ENCODE data around the gene TTC16.

The TTC16 gene

DNA sequence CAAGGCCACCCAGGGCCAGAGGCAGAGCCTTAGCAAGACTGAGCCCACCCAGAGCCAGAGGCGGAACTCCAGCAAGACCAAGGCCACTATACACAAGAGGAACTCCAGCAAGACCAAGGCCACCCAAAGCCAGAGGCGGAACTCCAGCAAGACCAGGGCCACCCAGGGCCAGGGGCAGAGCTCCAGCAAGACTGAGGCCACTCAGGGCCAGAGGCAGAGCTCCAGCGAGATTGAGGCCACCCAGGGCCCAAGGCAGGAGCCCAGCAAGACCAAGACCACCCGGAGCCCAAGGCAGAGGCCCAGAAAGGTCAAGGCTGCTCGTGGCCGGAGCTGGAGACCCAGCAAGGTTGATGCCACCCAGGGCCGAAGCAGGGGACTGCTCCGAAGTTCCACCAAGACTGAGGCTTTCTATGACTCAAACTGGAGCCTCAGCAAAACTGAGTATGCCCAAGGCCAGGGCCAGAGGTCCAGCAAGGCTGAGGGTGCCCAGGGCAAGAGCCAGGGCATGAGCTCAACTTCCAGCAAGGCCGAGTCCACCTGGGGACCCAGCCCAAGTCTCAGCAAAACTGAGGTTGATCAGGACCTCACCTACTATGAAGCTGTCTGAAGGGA lies 15.0 kb downstream of the TTC16 start:
- no CpG with 5 or more reads among the region's 9 CpGs for whole genome bisulfite sequencing (ENCODE audit: extremely low coverage, insufficient coverage, low lambda C conversion rate)

DNA sequence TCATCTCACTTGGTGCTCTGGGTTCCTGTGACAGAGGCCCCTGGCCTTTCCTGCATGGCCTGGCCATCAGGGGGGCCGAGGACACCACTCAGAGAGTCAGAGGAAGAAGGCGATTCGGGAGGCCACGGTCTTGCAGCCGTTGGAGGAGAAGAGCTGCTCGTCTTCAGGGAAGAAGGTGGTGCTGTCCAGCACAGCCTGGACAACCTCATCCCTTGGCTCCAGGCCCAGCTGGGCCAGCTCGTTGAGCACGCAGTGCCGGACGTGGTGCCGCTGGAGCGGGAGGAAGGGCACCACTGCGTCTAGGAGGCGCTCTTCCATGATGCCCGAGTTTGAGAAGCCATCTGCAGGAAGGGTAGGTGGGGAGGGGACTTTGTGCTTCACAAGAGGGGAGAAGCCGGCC lies 16.1 kb downstream of the TTC16 start:
- Histone ChIP-seq H3K27ac (ENCODE audit: low read depth, low read length) (no peak overlapping the region), H2AK5ac (ENCODE audit: low read length) (no peak overlapping the region), H3K4me2 (ENCODE audit: low read length) (no peak overlapping the region), H3K36me3 (ENCODE audit: control insufficient read depth, insufficient read depth, low read length) (no peaks in the 10 kb centered on the region), H3K23ac (ENCODE audit: low read length) (no peak overlapping the region), H3K79me1 (ENCODE audit: low read length) (no peaks in the 10 kb centered on the region), H4K8ac (ENCODE audit: low read depth, low read length) (no peak overlapping the region), H3K18ac (ENCODE audit: low read length) (no peak overlapping the region), H3K56ac (ENCODE audit: low read length) (no peak overlapping the region), H3K79me2 (ENCODE audit: control insufficient read depth, insufficient read depth, low read length) (no peaks in the 10 kb centered on the region), H3K4me1 (ENCODE audit: control insufficient read depth, low read depth, low read length) (no peaks in the 10 kb centered on the region), H3K27me3 (ENCODE audit: insufficient read depth, low read length, poor library complexity) (no peaks in the 10 kb centered on the region), H4K5ac (ENCODE audit: low read length) (no peak overlapping the region), H3K9ac (ENCODE audit: low read length) (no peak overlapping the region), H3K4me3 (ENCODE audit: low read length) (no peak overlapping the region), H2BK5ac (ENCODE audit: low read length) (no peak overlapping the region), H2BK120ac (ENCODE audit: low read depth, low read length) (no peak overlapping the region), H2BK15ac (replicated peaks; ENCODE audit: low read depth) (no peak overlapping the region), H3K4ac (ENCODE audit: low read depth, low read length) (no peak overlapping the region)
- no CpG with 5 or more reads among the region's 16 CpGs for WGBS (ENCODE audit: extremely low coverage, insufficient coverage, low lambda C conversion rate)
- DNase-seq, result no peak

More for the DNA sequence above, 15.0 kb downstream of the TTC16 start:
- no peak overlapping the region for H2AK5ac ChIP-seq (ENCODE audit: low read length)
- H4K8ac ChIP-seq (ENCODE audit: low read depth, low read length), result no peak overlapping the region
- no peak overlapping the region for H3K18ac ChIP-seq (ENCODE audit: low read length)
- H3K4me3 ChIP-seq (ENCODE audit: low read length), result no peak overlapping the region
- no peaks in the 10 kb centered on the region for H3K79me1 ChIP-seq (ENCODE audit: low read length)
- no peaks in the 10 kb centered on the region for H3K27me3 ChIP-seq (ENCODE audit: insufficient read depth, low read length, poor library complexity)
- no peaks in the 10 kb centered on the region for H3K36me3 ChIP-seq (ENCODE audit: control insufficient read depth, insufficient read depth, low read length)
- no peak overlapping the region for H3K9ac ChIP-seq (ENCODE audit: low read length)
- no peak overlapping the region for H3K4me2 ChIP-seq (ENCODE audit: low read length)
- DNase-seq, result no peak
- no peak overlapping the region for H2BK15ac ChIP-seq (replicated peaks; ENCODE audit: low read depth)
- no peaks in the 10 kb centered on the region for H3K79me2 ChIP-seq (ENCODE audit: control insufficient read depth, insufficient read depth, low read length)
- H3K27ac ChIP-seq (ENCODE audit: low read depth, low read length), result no peak overlapping the region
- H3K56ac ChIP-seq (ENCODE audit: low read length), result no peak overlapping the region
- H2BK5ac ChIP-seq (ENCODE audit: low read length), result no peak overlapping the region
- H3K4ac ChIP-seq (ENCODE audit: low read depth, low read length), result no peak overlapping the region
- no peak overlapping the region for H3K23ac ChIP-seq (ENCODE audit: low read length)
- H3K4me1 ChIP-seq (ENCODE audit: control insufficient read depth, low read depth, low read length), result no peaks in the 10 kb centered on the region
- no peak overlapping the region for H2BK120ac ChIP-seq (ENCODE audit: low read depth, low read length)
- no peak overlapping the region for H4K5ac ChIP-seq (ENCODE audit: low read length)

DNA sequence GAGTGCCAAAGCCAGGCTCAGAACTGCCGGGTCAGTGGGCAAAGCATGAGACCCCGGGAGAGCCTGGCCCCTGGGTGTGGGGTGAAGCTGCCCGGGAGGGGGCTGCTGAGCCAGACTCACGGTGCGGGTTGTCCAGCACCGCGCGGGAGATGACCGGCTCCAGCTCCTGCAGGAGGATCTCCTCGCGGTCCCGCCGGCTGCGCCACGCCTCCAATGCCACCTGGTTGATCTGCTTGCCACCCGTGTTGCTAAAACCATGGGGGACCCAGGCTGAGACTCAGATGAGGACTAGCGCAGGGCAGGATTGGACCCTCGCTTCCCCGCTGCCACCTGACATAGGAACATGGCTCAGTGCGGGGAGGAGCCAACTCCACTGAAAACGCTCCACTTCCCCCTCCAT lies 16.6 kb downstream of the TTC16 start:
- no CpG with 5 or more reads among the region's 21 CpGs for WGBS (ENCODE audit: extremely low coverage, insufficient coverage, low lambda C conversion rate)

DNA sequence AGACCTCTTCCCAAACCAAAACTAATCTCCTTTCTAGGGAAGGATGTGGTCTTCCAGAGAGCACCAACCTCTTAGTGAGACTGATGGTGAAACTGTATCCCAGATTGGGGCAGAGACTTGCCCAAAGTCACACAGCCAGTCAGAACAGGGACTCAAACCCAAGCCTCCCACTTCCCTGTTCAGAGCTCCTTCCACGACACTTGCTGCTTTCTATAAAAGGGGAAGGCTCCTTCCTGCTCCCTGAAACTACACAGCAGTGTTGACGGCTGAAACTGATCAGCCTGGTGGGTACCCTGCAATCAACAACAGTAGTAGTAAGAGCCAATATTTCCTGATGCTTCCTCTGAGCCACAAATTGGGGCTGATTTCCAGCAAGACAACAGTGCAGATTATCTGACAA lies 17.7 kb downstream of the TTC16 start:
- no CpG with 5 or more reads among the region's 2 CpGs for WGBS (ENCODE audit: extremely low coverage, insufficient coverage, low lambda C conversion rate)
- H3K27ac ChIP-seq (ENCODE audit: low read depth, low read length), result no peak overlapping the region
- no peak overlapping the region for H3K4me3 ChIP-seq (ENCODE audit: low read length)
- H3K4me2 ChIP-seq (ENCODE audit: low read length), result no peak overlapping the region
- H3K27me3 ChIP-seq (ENCODE audit: insufficient read depth, low read length, poor library complexity), result no peaks in the 10 kb centered on the region
- H3K4me1 ChIP-seq (ENCODE audit: control insufficient read depth, low read depth, low read length), result no peaks in the 10 kb centered on the region
- DNase-seq, result no peak
- H2BK120ac ChIP-seq (ENCODE audit: low read depth, low read length), result no peak overlapping the region
- no peaks in the 10 kb centered on the region for H3K79me1 ChIP-seq (ENCODE audit: low read length)
- no peak overlapping the region for H4K5ac ChIP-seq (ENCODE audit: low read length)
- no peaks in the 10 kb centered on the region for H3K36me3 ChIP-seq (ENCODE audit: control insufficient read depth, insufficient read depth, low read length)
- H3K18ac ChIP-seq (ENCODE audit: low read length), result no peak overlapping the region
- H2AK5ac ChIP-seq (ENCODE audit: low read length), result no peak overlapping the region
- H4K8ac ChIP-seq (ENCODE audit: low read depth, low read length), result no peak overlapping the region
- H3K4ac ChIP-seq (ENCODE audit: low read depth, low read length), result no peak overlapping the region
- no peak overlapping the region for H3K56ac ChIP-seq (ENCODE audit: low read length)
- no peak overlapping the region for H3K9ac ChIP-seq (ENCODE audit: low read length)
- H2BK15ac ChIP-seq (replicated peaks; ENCODE audit: low read depth), result no peak overlapping the region
- H2BK5ac ChIP-seq (ENCODE audit: low read length), result no peak overlapping the region
- H3K79me2 ChIP-seq (ENCODE audit: control insufficient read depth, insufficient read depth, low read length), result no peaks in the 10 kb centered on the region
- H3K23ac ChIP-seq (ENCODE audit: low read length), result no peak overlapping the region

More for the DNA sequence above, 16.6 kb downstream of the TTC16 start:
- Histone ChIP-seq H3K18ac (ENCODE audit: low read length) (no peak overlapping the region), H3K4ac (ENCODE audit: low read depth, low read length) (no peak overlapping the region), H3K27ac (ENCODE audit: low read depth, low read length) (no peak overlapping the region), H3K23ac (ENCODE audit: low read length) (no peak overlapping the region), H2AK5ac (ENCODE audit: low read length) (no peak overlapping the region), H3K4me3 (ENCODE audit: low read length) (no peak overlapping the region), H3K27me3 (ENCODE audit: insufficient read depth, low read length, poor library complexity) (no peaks in the 10 kb centered on the region), H3K79me1 (ENCODE audit: low read length) (no peaks in the 10 kb centered on the region), H2BK15ac (replicated peaks; ENCODE audit: low read depth) (no peak overlapping the region), H3K36me3 (ENCODE audit: control insufficient read depth, insufficient read depth, low read length) (no peaks in the 10 kb centered on the region), H4K8ac (ENCODE audit: low read depth, low read length) (no peak overlapping the region), H2BK120ac (ENCODE audit: low read depth, low read length) (no peak overlapping the region), H3K4me1 (ENCODE audit: control insufficient read depth, low read depth, low read length) (no peaks in the 10 kb centered on the region), H3K4me2 (ENCODE audit: low read length) (no peak overlapping the region), H3K9ac (ENCODE audit: low read length) (no peak overlapping the region), H3K79me2 (ENCODE audit: control insufficient read depth, insufficient read depth, low read length) (no peaks in the 10 kb centered on the region), H2BK5ac (ENCODE audit: low read length) (no peak overlapping the region), H4K5ac (ENCODE audit: low read length) (no peak overlapping the region), H3K56ac (ENCODE audit: low read length) (no peak overlapping the region)
- DNase-seq, result no peak

DNA sequence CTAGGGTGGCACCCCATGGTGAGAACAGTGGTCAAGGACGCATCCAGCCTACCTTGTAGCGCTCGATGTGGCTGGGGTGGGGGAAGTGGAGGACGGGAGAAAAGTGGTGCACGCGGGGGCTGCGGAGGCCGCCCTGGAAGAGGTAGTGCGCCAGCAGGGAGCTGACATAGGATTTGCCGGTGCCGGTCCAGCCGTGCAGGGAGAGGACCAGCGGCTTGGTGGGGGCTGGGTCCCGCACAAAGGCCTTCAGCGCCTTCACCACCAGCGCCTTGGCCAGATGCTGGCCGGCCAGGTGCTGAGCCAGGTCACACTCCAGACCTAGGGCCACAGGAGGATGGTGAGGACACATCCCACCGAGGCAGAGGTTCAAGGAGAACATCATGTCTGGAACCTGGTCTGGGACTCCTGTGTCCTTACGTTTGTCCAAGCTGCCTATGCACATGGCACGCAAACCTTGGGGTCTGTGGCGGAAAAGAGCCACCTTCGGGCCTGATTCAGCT lies 18.4 kb downstream of the TTC16 start:
- Histone ChIP-seq H2BK15ac (replicated peaks; ENCODE audit: low read depth) (no peak overlapping the region), H2AK5ac (ENCODE audit: low read length) (peak overlapping the region; percentile 29), H3K4me1 (ENCODE audit: control insufficient read depth, low read depth, low read length) (no peaks in the 10 kb centered on the region), H3K4ac (ENCODE audit: low read depth, low read length) (no peak overlapping the region), H2BK120ac (ENCODE audit: low read depth, low read length) (no peak overlapping the region), H3K79me2 (ENCODE audit: control insufficient read depth, insufficient read depth, low read length) (no peaks in the 10 kb centered on the region), H3K79me1 (ENCODE audit: low read length) (no peaks in the 10 kb centered on the region), H4K8ac (ENCODE audit: low read depth, low read length) (no peak overlapping the region), H3K4me3 (ENCODE audit: low read length) (no peak overlapping the region), H4K5ac (ENCODE audit: low read length) (no peak overlapping the region), H3K36me3 (ENCODE audit: control insufficient read depth, insufficient read depth, low read length) (no peaks in the 10 kb centered on the region), H2BK5ac (ENCODE audit: low read length) (no peak overlapping the region), H3K27me3 (ENCODE audit: insufficient read depth, low read length, poor library complexity) (no peaks in the 10 kb centered on the region), H3K9ac (ENCODE audit: low read length) (peak overlapping the region; percentile 39), H3K23ac (ENCODE audit: low read length) (no peak overlapping the region), H3K4me2 (ENCODE audit: low read length) (peak overlapping the region; percentile 6), H3K56ac (ENCODE audit: low read length) (peak overlapping the region; percentile 36), H3K18ac (ENCODE audit: low read length) (no peak overlapping the region), H3K27ac (ENCODE audit: low read depth, low read length) (no peak overlapping the region)
- WGBS (ENCODE audit: extremely low coverage, insufficient coverage, low lambda C conversion rate), result no CpG with 5 or more reads among the region's 22 CpGs
- DNase-seq, result no peak
